GM12872 (cell line): ENCODE results near the gene CAT.

Experiments used
- CTCF ChIP-seq: IDR thresholded peaks from 3 replicates; pipeline ENCODE4 v1.5.1; 2011; ENCODE audit warnings: low read depth, mild to moderate bottlenecking, low read length, moderate library complexity; ENCODE audit not compliant: insufficient read depth

The CAT gene

GRCh38 chr11:34461215-34461614, 22.5 kb downstream of the CAT start:
- no peak for TF ChIP-seq CTCF

- no peak for TF ChIP-seq CTCF
Measured at GRCh38 chr11:34464591-34465051, 25.9 kb downstream of the CAT start.

- no peak for TF ChIP-seq CTCF
Measured at GRCh38 chr11:34466802-34467488, 28.2 kb downstream of the CAT start.

- TF ChIP-seq CTCF = peak; percentile 85
Measured at GRCh38 chr11:34468209-34468841, 29.6 kb downstream of the CAT start.

- no peak for TF ChIP-seq CTCF
Measured at GRCh38 chr11:34473603-34474169, 35.0 kb downstream of the CAT start.

GRCh38 chr11:34475656-34476055, 36.9 kb downstream of the CAT start:
- no peak for TF ChIP-seq CTCF

- TF ChIP-seq CTCF = no peak
Measured at GRCh38 chr11:34476849-34477248, 38.1 kb downstream of the CAT start.
